ENCODE results near the gene NAP1L1. TPM values are rescaled to one million over a fixed set of nuclear protein-coding genes. Genes with fewer than 3 reads are reported as not detected.

Gene NAP1L1
- total and polyA plus RNA-seq, 8 donors = 95.0 to 342 (median 232) TPM

- no peak for TF ChIP-seq POLR2AphosphoS5 (IDR thresholded peaks at IDR 0.05)
- no peak for TF ChIP-seq CTCF (IDR thresholded peaks at IDR 0.05)
- no peak for TF ChIP-seq POLR2A (IDR thresholded peaks at IDR 0.05)
- no peak for TF ChIP-seq EP300 (IDR thresholded peaks at IDR 0.05)
- Histone ChIP-seq H3K27me3 (no peaks in the 10 kb centered on the region), H3K4me1 (no peaks in the 10 kb centered on the region), H3K27ac (no peak overlapping the region), H3K4me3 (no peak overlapping the region), H3K9me3 (no peaks in the 10 kb centered on the region), H3K36me3 (no peaks in the 10 kb centered on the region)
- 61 to 77% (median 71%) methylated on average over 2 of the region's 2 CpGs for WGBS, 5 donors
- DNase-seq = no peak
- intact Hi-C loops (cut with DNase I; ENCODE audit: low total_unique reads) = no loop called here
Observed at GRCh38 chr12:76003355-76003638, 81.2 kb downstream of the NAP1L1 start.

- Histone ChIP-seq H3K27me3 (no peaks in the 10 kb centered on the region), H3K27ac (no peak overlapping the region), H3K36me3 (no peaks in the 10 kb centered on the region), H3K9me3 (no peaks in the 10 kb centered on the region), H3K4me3 (no peak overlapping the region), H3K4me1 (no peaks in the 10 kb centered on the region)
- no peak for TF ChIP-seq CTCF (IDR thresholded peaks at IDR 0.05)
- no peak for TF ChIP-seq POLR2A (IDR thresholded peaks at IDR 0.05)
- TF ChIP-seq EP300 (IDR thresholded peaks at IDR 0.05) = no peak
- TF ChIP-seq POLR2AphosphoS5 (IDR thresholded peaks at IDR 0.05) = no peak
- intact Hi-C loops (cut with DNase I; ENCODE audit: low total_unique reads) = no loop called here
- DNase-seq = no peak
- 15 to 50% (median 48%) methylated on average over 1 of the region's 1 CpG for WGBS, 5 donors
Observed at GRCh38 chr12:76002598-76003354, 81.7 kb downstream of the NAP1L1 start.

- DNase-seq = no peak
- H3K27ac ChIP-seq = no peak overlapping the region
- H3K36me3 ChIP-seq = no peaks in the 10 kb centered on the region
- TF ChIP-seq POLR2AphosphoS5 (IDR thresholded peaks at IDR 0.05) = no peak
- TF ChIP-seq CTCF (IDR thresholded peaks at IDR 0.05) = no peak
- no peak for TF ChIP-seq EP300 (IDR thresholded peaks at IDR 0.05)
- no peak for TF ChIP-seq POLR2A (IDR thresholded peaks at IDR 0.05)
- intact Hi-C loops (cut with DNase I; ENCODE audit: low total_unique reads) = no loop called here
- no peaks in the 10 kb centered on the region for H3K4me1 ChIP-seq
- 82 to 90% (median 85%) methylated on average over 4 of the region's 4 CpGs for WGBS, 5 donors
- H3K27me3 ChIP-seq = no peaks in the 10 kb centered on the region
- H3K9me3 ChIP-seq = no peaks in the 10 kb centered on the region
- H3K4me3 ChIP-seq = no peak overlapping the region
Observed at GRCh38 chr12:75998292-75999063, 86.0 kb downstream of the NAP1L1 start.

GRCh38 chr12:75997658-75998057 lies 86.8 kb downstream of the NAP1L1 start:
- Histone ChIP-seq H3K4me1 (no peaks in the 10 kb centered on the region), H3K9me3 (no peaks in the 10 kb centered on the region), H3K27me3 (no peaks in the 10 kb centered on the region), H3K27ac (no peak overlapping the region), H3K4me3 (no peak overlapping the region), H3K36me3 (no peaks in the 10 kb centered on the region)
- TF ChIP-seq EP300 (IDR thresholded peaks at IDR 0.05) = no peak
- no peak for TF ChIP-seq POLR2AphosphoS5 (IDR thresholded peaks at IDR 0.05)
- TF ChIP-seq CTCF (IDR thresholded peaks at IDR 0.05) = no peak
- TF ChIP-seq POLR2A (IDR thresholded peaks at IDR 0.05) = no peak
- intact Hi-C loops (cut with DNase I; ENCODE audit: low total_unique reads) = no loop called here
- 68 to 77% (median 71%) methylated on average over 3 of the region's 3 CpGs for WGBS, 5 donors
- DNase-seq = no peak
